WTC11 (cell line): ENCODE measurements around the gene PNPLA4.

Source experiments
- SMAD3 ChIP-seq: sonication (generic); formaldehyde crosslinking; IDR thresholded peaks from 2 replicates; pipeline ENCODE4 v1.8.0; 2022; ENCODE audit warnings: missing genetic modification reagents, mild to moderate bottlenecking, borderline replicate concordance
- TF ChIP-seq, protein P1 (sequence below): fragments of 200-600 bp; IDR thresholded peaks from 2 replicates; pipeline ENCODE4 v1.8.0; 2022; ENCODE audit warnings: antibody characterized with exemption

DNA sequence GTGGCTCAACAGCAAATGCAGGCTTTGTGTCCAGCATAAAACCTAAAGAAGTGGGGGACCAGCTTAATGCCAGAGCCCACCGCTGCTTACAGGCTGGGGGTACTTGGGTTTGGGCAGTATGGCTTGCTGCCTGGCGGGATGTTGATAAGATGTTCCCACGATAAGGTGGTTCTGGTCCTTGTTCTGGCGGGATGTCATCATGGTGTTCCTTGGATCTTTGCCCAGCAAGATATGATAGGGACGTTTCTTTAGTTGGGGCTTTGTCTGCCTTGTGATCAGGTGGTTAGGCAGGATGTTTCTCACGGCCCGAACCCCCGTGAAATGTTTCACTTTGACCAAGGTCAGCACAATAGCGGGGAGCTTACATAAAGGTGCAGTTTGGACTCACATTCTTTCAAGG lies 35.3 kb downstream of the PNPLA4 start:
- TF ChIP-seq, protein P1, sequence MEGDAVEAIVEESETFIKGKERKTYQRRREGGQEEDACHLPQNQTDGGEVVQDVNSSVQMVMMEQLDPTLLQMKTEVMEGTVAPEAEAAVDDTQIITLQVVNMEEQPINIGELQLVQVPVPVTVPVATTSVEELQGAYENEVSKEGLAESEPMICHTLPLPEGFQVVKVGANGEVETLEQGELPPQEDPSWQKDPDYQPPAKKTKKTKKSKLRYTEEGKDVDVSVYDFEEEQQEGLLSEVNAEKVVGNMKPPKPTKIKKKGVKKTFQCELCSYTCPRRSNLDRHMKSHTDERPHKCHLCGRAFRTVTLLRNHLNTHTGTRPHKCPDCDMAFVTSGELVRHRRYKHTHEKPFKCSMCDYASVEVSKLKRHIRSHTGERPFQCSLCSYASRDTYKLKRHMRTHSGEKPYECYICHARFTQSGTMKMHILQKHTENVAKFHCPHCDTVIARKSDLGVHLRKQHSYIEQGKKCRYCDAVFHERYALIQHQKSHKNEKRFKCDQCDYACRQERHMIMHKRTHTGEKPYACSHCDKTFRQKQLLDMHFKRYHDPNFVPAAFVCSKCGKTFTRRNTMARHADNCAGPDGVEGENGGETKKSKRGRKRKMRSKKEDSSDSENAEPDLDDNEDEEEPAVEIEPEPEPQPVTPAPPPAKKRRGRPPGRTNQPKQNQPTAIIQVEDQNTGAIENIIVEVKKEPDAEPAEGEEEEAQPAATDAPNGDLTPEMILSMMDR: no peak
- no peak for TF ChIP-seq SMAD3 (CRISPR knock-in tag)
